HL-60 (cell line): Measurements from ENCODE around the gene PTBP3.

Experiments used
- DNase-seq, 2 experiments: peaks; one replicate each; pipeline ENCODE4 v3.0.0-alpha.2; 2010 to 2020; ENCODE audit warnings: low read depth in 1 of 2, low spot score in 1 of 2
- H3K27ac ChIP-seq: fragments of 250-450 bp; sonication (Bioruptor Pico); replicated peaks from 2 replicates; pipeline ENCODE4 v1.5.1; 2020; ENCODE audit warnings: mild to moderate bottlenecking, moderate library complexity
- H3K27me3 ChIP-seq: fragments of 250-450 bp; sonication (Bioruptor Pico); 2 replicates; pipeline ENCODE4 v1.5.1; 2021; ENCODE audit warnings: mild to moderate bottlenecking, moderate library complexity; ENCODE audit not compliant: insufficient read depth, poor library complexity, severe bottlenecking
- H3K4me3 ChIP-seq: replicated peaks from 2 replicates; pipeline ENCODE4 v1.5.1; 2011; ENCODE audit warnings: mild to moderate bottlenecking, control low read depth, low read length; ENCODE audit not compliant: insufficient read depth
- GABPA ChIP-seq: IDR thresholded peaks from 2 replicates; pipeline ENCODE4 v1.6.1; 2012; ENCODE audit warnings: low read depth
- POLR2AphosphoS5 ChIP-seq: IDR thresholded peaks from 2 replicates; pipeline ENCODE4 v1.6.1; 2012; ENCODE audit warnings: low read depth
- SPI1 ChIP-seq: IDR thresholded peaks from 2 replicates; pipeline ENCODE4 v1.6.1; 2012; ENCODE audit warnings: low read depth, mild to moderate bottlenecking, borderline replicate concordance
- TF ChIP-seq, protein P1 (sequence below): IDR thresholded peaks from one replicate; pipeline ENCODE4 v1.5.1; 2011; ENCODE audit warnings: low read length, control low read depth, inconsistent platforms; ENCODE audit not compliant: insufficient read depth
- TF ChIP-seq, protein P2 (sequence below): IDR thresholded peaks from 2 replicates; pipeline ENCODE4 v1.6.1; 2012; ENCODE audit warnings: low read depth; ENCODE audit not compliant: insufficient replicate concordance

Gene PTBP3

DNA sequence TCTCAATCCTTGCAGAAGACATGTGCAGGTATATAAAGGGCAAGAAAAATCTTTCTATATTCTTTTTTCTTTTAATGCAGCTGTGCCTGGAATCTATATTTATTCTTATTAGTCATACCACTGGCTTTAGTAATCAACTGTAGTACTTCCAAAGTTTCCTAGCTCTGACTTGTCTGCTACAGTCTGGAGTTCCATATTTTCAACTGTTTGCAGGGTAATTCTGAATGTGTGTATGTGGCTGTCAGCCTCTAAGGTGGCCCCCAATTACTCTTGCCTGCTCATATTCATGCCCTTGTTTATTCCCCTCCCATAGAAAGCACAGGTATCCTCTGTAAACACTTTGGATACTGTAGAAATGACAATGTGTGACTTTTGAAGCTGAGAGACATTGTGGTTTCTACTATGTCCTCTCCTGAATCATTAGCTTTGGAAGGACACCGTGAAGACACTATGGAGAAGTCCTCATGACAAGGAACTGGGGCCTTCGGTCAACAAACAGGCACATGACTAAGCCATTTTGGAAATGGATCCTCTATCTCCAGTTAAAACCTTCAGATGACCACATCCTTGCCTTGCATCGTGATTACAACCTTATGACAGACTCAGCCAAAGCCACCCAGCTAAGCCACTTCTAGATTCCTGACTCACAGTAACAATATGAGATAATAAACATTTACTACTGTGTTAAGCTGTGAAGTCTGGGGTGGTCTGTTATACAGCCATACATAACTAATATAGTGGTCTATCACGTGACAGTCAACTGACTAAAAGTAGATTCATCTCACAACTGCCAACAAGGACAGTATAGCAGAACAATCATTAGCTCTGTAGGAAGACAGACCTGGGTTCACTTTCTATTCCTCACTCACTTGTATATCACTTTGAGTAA, 108.8 kb downstream of the PTBP3 start:
- DNase-seq: no peak
- no peaks in the 10 kb centered on the region for H3K27me3 ChIP-seq
- H3K27ac ChIP-seq: no peak overlapping the region
- H3K4me3 ChIP-seq: no peak overlapping the region
- TF ChIP-seq, protein P1, sequence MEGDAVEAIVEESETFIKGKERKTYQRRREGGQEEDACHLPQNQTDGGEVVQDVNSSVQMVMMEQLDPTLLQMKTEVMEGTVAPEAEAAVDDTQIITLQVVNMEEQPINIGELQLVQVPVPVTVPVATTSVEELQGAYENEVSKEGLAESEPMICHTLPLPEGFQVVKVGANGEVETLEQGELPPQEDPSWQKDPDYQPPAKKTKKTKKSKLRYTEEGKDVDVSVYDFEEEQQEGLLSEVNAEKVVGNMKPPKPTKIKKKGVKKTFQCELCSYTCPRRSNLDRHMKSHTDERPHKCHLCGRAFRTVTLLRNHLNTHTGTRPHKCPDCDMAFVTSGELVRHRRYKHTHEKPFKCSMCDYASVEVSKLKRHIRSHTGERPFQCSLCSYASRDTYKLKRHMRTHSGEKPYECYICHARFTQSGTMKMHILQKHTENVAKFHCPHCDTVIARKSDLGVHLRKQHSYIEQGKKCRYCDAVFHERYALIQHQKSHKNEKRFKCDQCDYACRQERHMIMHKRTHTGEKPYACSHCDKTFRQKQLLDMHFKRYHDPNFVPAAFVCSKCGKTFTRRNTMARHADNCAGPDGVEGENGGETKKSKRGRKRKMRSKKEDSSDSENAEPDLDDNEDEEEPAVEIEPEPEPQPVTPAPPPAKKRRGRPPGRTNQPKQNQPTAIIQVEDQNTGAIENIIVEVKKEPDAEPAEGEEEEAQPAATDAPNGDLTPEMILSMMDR: no peak
- no peak for TF ChIP-seq GABPA
- TF ChIP-seq, protein P2, sequence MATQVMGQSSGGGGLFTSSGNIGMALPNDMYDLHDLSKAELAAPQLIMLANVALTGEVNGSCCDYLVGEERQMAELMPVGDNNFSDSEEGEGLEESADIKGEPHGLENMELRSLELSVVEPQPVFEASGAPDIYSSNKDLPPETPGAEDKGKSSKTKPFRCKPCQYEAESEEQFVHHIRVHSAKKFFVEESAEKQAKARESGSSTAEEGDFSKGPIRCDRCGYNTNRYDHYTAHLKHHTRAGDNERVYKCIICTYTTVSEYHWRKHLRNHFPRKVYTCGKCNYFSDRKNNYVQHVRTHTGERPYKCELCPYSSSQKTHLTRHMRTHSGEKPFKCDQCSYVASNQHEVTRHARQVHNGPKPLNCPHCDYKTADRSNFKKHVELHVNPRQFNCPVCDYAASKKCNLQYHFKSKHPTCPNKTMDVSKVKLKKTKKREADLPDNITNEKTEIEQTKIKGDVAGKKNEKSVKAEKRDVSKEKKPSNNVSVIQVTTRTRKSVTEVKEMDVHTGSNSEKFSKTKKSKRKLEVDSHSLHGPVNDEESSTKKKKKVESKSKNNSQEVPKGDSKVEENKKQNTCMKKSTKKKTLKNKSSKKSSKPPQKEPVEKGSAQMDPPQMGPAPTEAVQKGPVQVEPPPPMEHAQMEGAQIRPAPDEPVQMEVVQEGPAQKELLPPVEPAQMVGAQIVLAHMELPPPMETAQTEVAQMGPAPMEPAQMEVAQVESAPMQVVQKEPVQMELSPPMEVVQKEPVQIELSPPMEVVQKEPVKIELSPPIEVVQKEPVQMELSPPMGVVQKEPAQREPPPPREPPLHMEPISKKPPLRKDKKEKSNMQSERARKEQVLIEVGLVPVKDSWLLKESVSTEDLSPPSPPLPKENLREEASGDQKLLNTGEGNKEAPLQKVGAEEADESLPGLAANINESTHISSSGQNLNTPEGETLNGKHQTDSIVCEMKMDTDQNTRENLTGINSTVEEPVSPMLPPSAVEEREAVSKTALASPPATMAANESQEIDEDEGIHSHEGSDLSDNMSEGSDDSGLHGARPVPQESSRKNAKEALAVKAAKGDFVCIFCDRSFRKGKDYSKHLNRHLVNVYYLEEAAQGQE: no peak
- TF ChIP-seq POLR2AphosphoS5: no peak
- no peak for TF ChIP-seq SPI1

DNA sequence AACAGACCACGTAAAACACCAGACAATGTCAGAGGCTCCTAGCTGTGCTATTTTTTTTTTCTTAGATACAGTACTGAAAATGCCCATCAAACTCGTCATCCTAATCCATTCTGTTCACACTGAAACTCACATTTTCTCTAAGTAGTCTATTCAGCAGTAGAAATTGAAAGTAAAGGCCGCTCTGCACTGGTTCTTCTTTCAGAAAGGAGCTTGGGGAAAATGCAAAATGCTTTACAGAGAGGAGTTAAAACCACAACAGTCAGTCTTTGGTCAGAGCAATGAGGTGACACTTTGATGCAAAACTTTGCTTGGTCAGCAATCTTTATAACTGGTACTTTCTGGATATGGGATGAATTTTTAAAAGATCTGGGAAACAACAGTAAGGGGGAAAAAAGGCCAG, 114.5 kb downstream of the PTBP3 start:
- no peaks in the 10 kb centered on the region for H3K27me3 ChIP-seq
- no peak overlapping the region for H3K27ac ChIP-seq
- no peak overlapping the region for H3K4me3 ChIP-seq
- no peak for DNase-seq
- TF ChIP-seq, protein P2: no peak
- TF ChIP-seq SPI1 (no peak), GABPA (no peak), POLR2AphosphoS5 (no peak)
- TF ChIP-seq, protein P1: no peak

DNA sequence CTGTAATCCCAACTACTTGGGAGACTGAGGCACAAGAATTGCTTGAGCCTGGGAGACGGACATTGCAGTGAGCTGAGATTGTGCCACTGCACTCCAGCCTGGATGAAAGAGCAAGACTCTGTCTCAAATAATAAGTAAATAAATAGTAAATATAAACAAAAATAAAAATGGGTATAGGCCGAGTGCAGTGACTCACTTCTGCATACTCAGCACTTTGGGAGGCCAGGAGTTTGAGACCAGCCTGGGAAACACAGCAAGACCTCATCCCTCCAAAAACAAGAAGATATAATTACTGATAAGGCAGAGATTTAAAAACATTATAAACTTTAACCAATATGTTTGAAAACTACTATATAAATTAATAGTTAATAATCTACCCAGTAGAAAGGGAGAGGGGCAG, 120.5 kb downstream of the PTBP3 start:
- H3K27me3 ChIP-seq: no peaks in the 10 kb centered on the region
- H3K4me3 ChIP-seq: no peak overlapping the region
- DNase-seq: no peak
- TF ChIP-seq, protein P1: no peak
- H3K27ac ChIP-seq: no peak overlapping the region

DNA sequence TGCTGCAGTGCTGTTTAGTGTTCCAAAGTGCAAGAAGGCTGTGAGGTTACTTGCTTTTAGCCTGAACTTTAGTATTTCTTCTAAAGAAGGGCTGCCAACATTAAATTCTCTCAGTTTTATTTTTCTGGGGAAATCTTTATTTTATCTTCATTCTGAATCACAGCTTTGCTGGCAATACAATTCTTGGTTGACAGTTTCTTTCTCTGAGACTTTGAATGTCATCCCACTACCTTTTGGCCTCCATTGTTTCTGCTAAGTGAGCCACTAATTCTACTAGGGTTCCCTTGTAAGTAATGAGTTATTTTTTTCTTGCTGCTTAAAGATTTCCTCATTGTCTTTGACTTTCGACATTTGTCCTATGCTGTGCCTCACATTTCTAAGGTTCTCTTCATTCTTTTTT, 126.0 kb downstream of the PTBP3 start:
- Histone ChIP-seq H3K27ac (no peak overlapping the region), H3K4me3 (no peak overlapping the region), H3K27me3 (no peaks in the 10 kb centered on the region)
- TF ChIP-seq, protein P2: no peak
- TF ChIP-seq GABPA (no peak), POLR2AphosphoS5 (no peak)
- TF ChIP-seq, protein P1: no peak
- DNase-seq: no peak
